ENCODE measurements around the gene IRX2.

- TF ChIP-seq GATA2 (IDR thresholded peaks at IDR 0.05; ENCODE audit: low read depth, low read length) (no peak), GATA3 (IDR thresholded peaks at IDR 0.05; ENCODE audit: low read depth, low read length) (no peak)
Measured at GRCh38 chr5:2725980-2726765, 25.3 kb downstream of the IRX2 start.
